Measurements from ENCODE around the gene RAET1L. TPM values are rescaled to one million over a fixed set of nuclear protein-coding genes. Genes with fewer than 3 reads are reported as not detected.

RAET1L gene
- total RNA-seq, 1 experiment from 2014 or later, result not detected

DNA sequence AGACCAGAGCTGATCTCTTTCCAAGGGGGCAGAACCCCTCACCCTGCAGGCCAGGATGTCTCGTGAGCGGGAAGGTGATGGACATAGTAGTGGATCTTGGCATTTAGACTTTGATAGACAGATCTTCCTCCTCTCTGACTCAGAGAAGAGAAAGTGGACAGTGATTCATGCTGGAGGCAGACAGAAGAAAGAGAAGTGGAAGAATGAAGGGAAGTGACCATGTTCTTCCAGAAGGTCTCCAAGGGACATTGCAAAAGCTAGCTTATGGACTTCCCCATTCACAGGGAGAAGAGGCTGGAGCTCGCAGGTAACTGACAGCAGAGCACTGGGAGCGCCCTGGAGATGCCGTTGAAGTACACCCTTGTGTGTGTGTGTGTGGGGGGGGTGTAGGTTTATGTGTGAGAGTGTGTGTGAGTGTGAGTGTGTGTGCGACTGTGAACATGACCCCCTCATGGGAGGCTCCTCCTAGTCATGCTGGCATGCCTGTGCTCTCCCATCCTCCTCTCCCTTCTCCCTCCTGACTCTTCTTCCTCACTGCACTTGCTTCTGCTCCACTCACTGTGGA is 8.0 kb upstream of the RAET1L start:
- no peak for TF ChIP-seq JAZF1 (CRISPR knock-in tag; IDR thresholded peaks at IDR 0.05)
- no peak overlapping the region for H3K27ac Mint-ChIP-seq
- CTCF ChIA-PET, result interaction anchor here (1.3 kb wide), 1 partner anchor 17 kb away, joined by 4 read pairs; no protein-coding TSS in a partner anchor
- peaks cover 78% of the 10 kb centered on the region for H3K27me3 Mint-ChIP-seq (ENCODE audit: low read depth)
- POLR2A ChIA-PET, result no interaction called here
- H3K9me3 Mint-ChIP-seq, result no peaks in the 10 kb centered on the region
- ATAC-seq (no peak), DNase-seq (ENCODE audit: low spot score) (no peak)
- no peaks in the 10 kb centered on the region for H3K36me3 Mint-ChIP-seq
- H3K4me1 Mint-ChIP-seq, result peaks cover 16% of the 10 kb centered on the region
- no peak overlapping the region for H3K4me3 Mint-ChIP-seq

- H3K9me3 Mint-ChIP-seq, result no peaks in the 10 kb centered on the region
- no peak overlapping the region for H3K27ac Mint-ChIP-seq
- no peaks in the 10 kb centered on the region for H3K36me3 Mint-ChIP-seq
- H3K27me3 Mint-ChIP-seq (ENCODE audit: low read depth), result peaks cover 76% of the 10 kb centered on the region
- DNase-seq (ENCODE audit: low spot score) (no peak), ATAC-seq (no peak)
- no peak overlapping the region for H3K4me3 Mint-ChIP-seq
- ChIA-PET POLR2A (no interaction called here), CTCF (no interaction called here)
- peaks cover 16% of the 10 kb centered on the region for H3K4me1 Mint-ChIP-seq
- TF ChIP-seq GRHL2 (CRISPR knock-in tag; IDR thresholded peaks at IDR 0.05; ENCODE audit: insufficient replicate concordance, severe bottlenecking), result no peak
- TF ChIP-seq, protein P1, sequence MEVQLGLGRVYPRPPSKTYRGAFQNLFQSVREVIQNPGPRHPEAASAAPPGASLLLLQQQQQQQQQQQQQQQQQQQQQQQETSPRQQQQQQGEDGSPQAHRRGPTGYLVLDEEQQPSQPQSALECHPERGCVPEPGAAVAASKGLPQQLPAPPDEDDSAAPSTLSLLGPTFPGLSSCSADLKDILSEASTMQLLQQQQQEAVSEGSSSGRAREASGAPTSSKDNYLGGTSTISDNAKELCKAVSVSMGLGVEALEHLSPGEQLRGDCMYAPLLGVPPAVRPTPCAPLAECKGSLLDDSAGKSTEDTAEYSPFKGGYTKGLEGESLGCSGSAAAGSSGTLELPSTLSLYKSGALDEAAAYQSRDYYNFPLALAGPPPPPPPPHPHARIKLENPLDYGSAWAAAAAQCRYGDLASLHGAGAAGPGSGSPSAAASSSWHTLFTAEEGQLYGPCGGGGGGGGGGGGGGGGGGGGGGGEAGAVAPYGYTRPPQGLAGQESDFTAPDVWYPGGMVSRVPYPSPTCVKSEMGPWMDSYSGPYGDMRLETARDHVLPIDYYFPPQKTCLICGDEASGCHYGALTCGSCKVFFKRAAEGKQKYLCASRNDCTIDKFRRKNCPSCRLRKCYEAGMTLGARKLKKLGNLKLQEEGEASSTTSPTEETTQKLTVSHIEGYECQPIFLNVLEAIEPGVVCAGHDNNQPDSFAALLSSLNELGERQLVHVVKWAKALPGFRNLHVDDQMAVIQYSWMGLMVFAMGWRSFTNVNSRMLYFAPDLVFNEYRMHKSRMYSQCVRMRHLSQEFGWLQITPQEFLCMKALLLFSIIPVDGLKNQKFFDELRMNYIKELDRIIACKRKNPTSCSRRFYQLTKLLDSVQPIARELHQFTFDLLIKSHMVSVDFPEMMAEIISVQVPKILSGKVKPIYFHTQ (CRISPR knock-in tag; IDR thresholded peaks at IDR 0.05), result no peak
- TF ChIP-seq ZNF219 (CRISPR knock-in tag; IDR thresholded peaks at IDR 0.05; ENCODE audit: borderline replicate concordance), result no peak
- TF ChIP-seq, protein P2, sequence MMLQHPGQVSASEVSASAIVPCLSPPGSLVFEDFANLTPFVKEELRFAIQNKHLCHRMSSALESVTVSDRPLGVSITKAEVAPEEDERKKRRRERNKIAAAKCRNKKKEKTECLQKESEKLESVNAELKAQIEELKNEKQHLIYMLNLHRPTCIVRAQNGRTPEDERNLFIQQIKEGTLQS (CRISPR knock-in tag; conservative IDR thresholded peaks at IDR 0.05), result no peak
- TF ChIP-seq NR2C2 (CRISPR knock-in tag; IDR thresholded peaks at IDR 0.05), result no peak
- no peak for TF ChIP-seq SMAD4 (CRISPR knock-in tag; IDR thresholded peaks at IDR 0.05)
- TF ChIP-seq ZBTB43 (CRISPR knock-in tag; IDR thresholded peaks at IDR 0.05), result no peak
- TF ChIP-seq, protein P3, sequence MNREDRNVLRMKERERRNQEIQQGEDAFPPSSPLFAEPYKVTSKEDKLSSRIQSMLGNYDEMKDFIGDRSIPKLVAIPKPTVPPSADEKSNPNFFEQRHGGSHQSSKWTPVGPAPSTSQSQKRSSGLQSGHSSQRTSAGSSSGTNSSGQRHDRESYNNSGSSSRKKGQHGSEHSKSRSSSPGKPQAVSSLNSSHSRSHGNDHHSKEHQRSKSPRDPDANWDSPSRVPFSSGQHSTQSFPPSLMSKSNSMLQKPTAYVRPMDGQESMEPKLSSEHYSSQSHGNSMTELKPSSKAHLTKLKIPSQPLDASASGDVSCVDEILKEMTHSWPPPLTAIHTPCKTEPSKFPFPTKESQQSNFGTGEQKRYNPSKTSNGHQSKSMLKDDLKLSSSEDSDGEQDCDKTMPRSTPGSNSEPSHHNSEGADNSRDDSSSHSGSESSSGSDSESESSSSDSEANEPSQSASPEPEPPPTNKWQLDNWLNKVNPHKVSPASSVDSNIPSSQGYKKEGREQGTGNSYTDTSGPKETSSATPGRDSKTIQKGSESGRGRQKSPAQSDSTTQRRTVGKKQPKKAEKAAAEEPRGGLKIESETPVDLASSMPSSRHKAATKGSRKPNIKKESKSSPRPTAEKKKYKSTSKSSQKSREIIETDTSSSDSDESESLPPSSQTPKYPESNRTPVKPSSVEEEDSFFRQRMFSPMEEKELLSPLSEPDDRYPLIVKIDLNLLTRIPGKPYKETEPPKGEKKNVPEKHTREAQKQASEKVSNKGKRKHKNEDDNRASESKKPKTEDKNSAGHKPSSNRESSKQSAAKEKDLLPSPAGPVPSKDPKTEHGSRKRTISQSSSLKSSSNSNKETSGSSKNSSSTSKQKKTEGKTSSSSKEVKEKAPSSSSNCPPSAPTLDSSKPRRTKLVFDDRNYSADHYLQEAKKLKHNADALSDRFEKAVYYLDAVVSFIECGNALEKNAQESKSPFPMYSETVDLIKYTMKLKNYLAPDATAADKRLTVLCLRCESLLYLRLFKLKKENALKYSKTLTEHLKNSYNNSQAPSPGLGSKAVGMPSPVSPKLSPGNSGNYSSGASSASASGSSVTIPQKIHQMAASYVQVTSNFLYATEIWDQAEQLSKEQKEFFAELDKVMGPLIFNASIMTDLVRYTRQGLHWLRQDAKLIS (CRISPR knock-in tag; IDR thresholded peaks at IDR 0.05; ENCODE audit: borderline replicate concordance), result no peak
These were observed 7.3 kb upstream of the RAET1L start for GRCh38 chr6:150032598-150032997.

- no peak overlapping the region for H3K27ac Mint-ChIP-seq
- H3K36me3 Mint-ChIP-seq, result no peaks in the 10 kb centered on the region
- ChIA-PET CTCF (interaction anchor here (0.5 kb wide), 1 partner anchor 30 kb away, joined by 5 read pairs; no protein-coding TSS in a partner anchor), POLR2A (no interaction called here)
- H3K27me3 Mint-ChIP-seq (ENCODE audit: low read depth), result peaks cover 71% of the 10 kb centered on the region
- H3K9me3 Mint-ChIP-seq, result no peaks in the 10 kb centered on the region
- no peak for ATAC-seq
- DNase-seq (ENCODE audit: low spot score), result no peak
- TF ChIP-seq ATF1 (CRISPR knock-in tag; IDR thresholded peaks at IDR 0.05) (no peak), TP53 (CRISPR knock-in tag; IDR thresholded peaks at IDR 0.05) (no peak)
- TF ChIP-seq, protein P4, sequence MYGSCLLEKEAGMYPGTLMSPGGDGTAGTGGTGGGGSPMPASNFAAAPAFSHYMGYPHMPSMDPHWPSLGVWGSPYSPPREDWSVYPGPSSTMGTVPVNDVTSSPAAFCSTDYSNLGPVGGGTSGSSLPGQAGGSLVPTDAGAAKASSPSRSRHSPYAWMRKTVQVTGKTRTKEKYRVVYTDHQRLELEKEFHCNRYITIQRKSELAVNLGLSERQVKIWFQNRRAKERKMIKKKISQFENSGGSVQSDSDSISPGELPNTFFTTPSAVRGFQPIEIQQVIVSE (CRISPR knock-in tag; IDR thresholded peaks at IDR 0.05; ENCODE audit: borderline replicate concordance), result no peak
- no peak overlapping the region for H3K4me3 Mint-ChIP-seq
- H3K4me1 Mint-ChIP-seq, result peaks cover 10% of the 10 kb centered on the region
These were observed 5.3 kb upstream of the RAET1L start for GRCh38 chr6:150030611-150031010.

Data from WTC11 (cell line).